Liver (tissue), 9 donors: ENCODE results near the gene TSPAN18. TPM values are rescaled to one million over a fixed set of nuclear protein-coding genes. Genes with fewer than 3 reads are reported as not detected.
"Not testable (repeated sequence)": the region's sequence is repeated elsewhere in the genome, so short reads cannot be mapped to it uniquely, and the experiment has no call there.

Experiments
- DNase-seq: peaks from one replicate; pipeline ENCODE4 v3.0.0-alpha.2; 2017; ENCODE audit warnings: low spot score
- H3K27ac ChIP-seq, 2 donors: one replicate each; pipeline ENCODE4 v1.7.0; 2013; ENCODE audit warnings: inconsistent platforms in 2 of 2, low read length in 2 of 2, control low read depth in 1 of 2, low read depth in 1 of 2, mild to moderate bottlenecking in 1 of 2
- H3K27me3 ChIP-seq, 4 donors: one replicate each; pipeline versions ENCODE4 v1.6.1 to v1.7.0; 2013; ENCODE audit warnings: low read length in 3 of 4, inconsistent platforms in 1 of 4, mild to moderate bottlenecking in 1 of 4, moderate library complexity in 1 of 4; ENCODE audit not compliant: control insufficient read depth in 4 of 4, insufficient read depth in 4 of 4
- H3K36me3 ChIP-seq, 4 donors: one replicate each; pipeline versions ENCODE4 v1.6.1 to v1.7.0; 2013; ENCODE audit warnings: low read length in 3 of 4, mild to moderate bottlenecking in 3 of 4, low read depth in 1 of 4, moderate library complexity in 1 of 4; ENCODE audit not compliant: control insufficient read depth in 4 of 4, insufficient read depth in 3 of 4
- H3K4me1 ChIP-seq, 4 donors: one replicate each; pipeline versions ENCODE4 v1.6.1 to v1.7.0; 2013; ENCODE audit warnings: low read length in 3 of 4, mild to moderate bottlenecking in 3 of 4, moderate library complexity in 1 of 4; ENCODE audit not compliant: control insufficient read depth in 4 of 4, insufficient read depth in 4 of 4
- H3K4me3 ChIP-seq, 3 donors: one replicate each; pipeline versions ENCODE4 v1.6.1 to v1.7.0; 2013; ENCODE audit warnings: low read length in 3 of 3, control low read depth in 1 of 3, low read depth in 1 of 3, mild to moderate bottlenecking in 1 of 3
- H3K9ac ChIP-seq, 2 donors: one replicate each; pipeline ENCODE4 v1.7.0; 2013; ENCODE audit warnings: low read length in 2 of 2, mild to moderate bottlenecking in 2 of 2, moderate library complexity in 2 of 2, control low read depth in 1 of 2, low read depth in 1 of 2
- H3K9me3 ChIP-seq, 4 donors: one replicate each; pipeline versions ENCODE4 v1.6.1 to v1.7.0; 2013; ENCODE audit warnings: low read length in 3 of 4; ENCODE audit not compliant: control insufficient read depth in 4 of 4
- FOXA1 ChIP-seq: IDR thresholded peaks from 2 replicates; pipeline ENCODE4 v1.6.1; 2016; ENCODE audit warnings: antibody characterized with exemption
- FOXA2 ChIP-seq: IDR thresholded peaks from 2 replicates; pipeline ENCODE4 v1.6.1; 2016; ENCODE audit warnings: antibody characterized with exemption
- GABPA ChIP-seq, 2 donors: IDR thresholded peaks in 1 of 2; conservative IDR thresholded peaks in 1 of 2; 2 replicates each; pipeline ENCODE4 v1.6.1; 2016; ENCODE audit warnings: antibody characterized with exemption in 2 of 2, mild to moderate bottlenecking in 1 of 2, moderate library complexity in 1 of 2
- HNF4A ChIP-seq, 2 donors: conservative IDR thresholded peaks; 2 replicates each; pipeline ENCODE4 v1.6.1; 2016; ENCODE audit warnings: antibody characterized with exemption in 2 of 2, mild to moderate bottlenecking in 2 of 2
- HNF4G ChIP-seq: IDR thresholded peaks from 2 replicates; pipeline ENCODE4 v1.6.1; 2016; ENCODE audit warnings: antibody characterized with exemption
- JUND ChIP-seq, 2 donors: IDR thresholded peaks; 2 replicates each; pipeline ENCODE4 v1.6.1; 2016; ENCODE audit warnings: antibody characterized with exemption in 2 of 2
- NR2F2 ChIP-seq: IDR thresholded peaks from 2 replicates; pipeline ENCODE4 v1.6.1; 2016; ENCODE audit warnings: antibody characterized with exemption
- RAD21 ChIP-seq, 2 donors: IDR thresholded peaks; 2 replicates each; pipeline ENCODE4 v1.6.1; 2016; ENCODE audit warnings: antibody characterized with exemption in 2 of 2, mild to moderate bottlenecking in 2 of 2
- RXRA ChIP-seq, 2 donors: IDR thresholded peaks; 2 replicates each; pipeline ENCODE4 v1.6.1; 2017 to 2018; ENCODE audit warnings: antibody characterized with exemption in 2 of 2, mild to moderate bottlenecking in 1 of 2
- SP1 ChIP-seq: IDR thresholded peaks from 2 replicates; pipeline ENCODE4 v1.6.1; 2018; ENCODE audit warnings: antibody characterized with exemption, mild to moderate bottlenecking
- TAF1 ChIP-seq: conservative IDR thresholded peaks from 2 replicates; pipeline ENCODE4 v1.6.1; 2016; ENCODE audit warnings: antibody characterized with exemption, mild to moderate bottlenecking
- YY1 ChIP-seq: IDR thresholded peaks from 2 replicates; pipeline ENCODE4 v1.6.1; 2016; ENCODE audit warnings: antibody characterized with exemption, mild to moderate bottlenecking
- WGBS: extraction: QIAGEN DNeasy Blood & Tissue Kit; methylation state at CpG from one replicate; pipeline ENCODE4 v1.1.7; 2013; 5-methylcytosine and 5-hydroxymethylcytosine counted together
- polyA plus RNA-seq, 2 donors: library from polyadenylated mRNA; stranded (reverse) in 1 of 2; unstranded in 1 of 2; fragments of 200-250 nt in 1 of 2; fragments of >200 nt in 1 of 2; fragmentation: Nextera tagmentation in 1 of 2; extraction: Ambion mirVana in 1 of 2; gene quantifications; one replicate each; pipeline versions ENCODE4 v1.2.1 to v1.2.3, GENCODE V29; 2013 to 2015
- total RNA-seq, 2 donors: library from RNA; depleted of rRNA; stranded (reverse); fragments of >200 nt; gene quantifications; one replicate each; pipeline ENCODE4 v1.2.3, GENCODE V29; 2014
- TF ChIP-seq, protein P1 (sequence below): IDR thresholded peaks from 2 replicates; pipeline ENCODE4 v1.6.1; 2016; ENCODE audit warnings: antibody characterized with exemption
- TF ChIP-seq, protein P2 (sequence below): IDR thresholded peaks from 2 replicates; pipeline ENCODE4 v1.6.1; 2016; ENCODE audit warnings: antibody characterized with exemption, mild to moderate bottlenecking
- TF ChIP-seq, protein P3 (sequence below): IDR thresholded peaks from 2 replicates; pipeline ENCODE4 v1.6.1; 2016; ENCODE audit warnings: antibody characterized with exemption
- TF ChIP-seq, protein P4 (sequence below): fragments of 150-350 bp; IDR thresholded peaks from 2 replicates; pipeline ENCODE4 v1.5.1; 2017; ENCODE audit warnings: improper control_type of control experiment, low read depth, low read length; ENCODE audit not compliant: missing input control
- TF ChIP-seq, protein P5 (sequence below): IDR thresholded peaks from 2 replicates; pipeline ENCODE4 v1.6.1; 2016; ENCODE audit warnings: antibody characterized with exemption
- donor health status: healthy.
- donor health status: healthy.
- donor health status: healthy.
- donor health status: healthy.
- donor health status: healthy.

The TSPAN18 gene
- total and polyA plus RNA-seq, 4 donors: 1.2 to 5.0 (median 2.8) TPM

DNA sequence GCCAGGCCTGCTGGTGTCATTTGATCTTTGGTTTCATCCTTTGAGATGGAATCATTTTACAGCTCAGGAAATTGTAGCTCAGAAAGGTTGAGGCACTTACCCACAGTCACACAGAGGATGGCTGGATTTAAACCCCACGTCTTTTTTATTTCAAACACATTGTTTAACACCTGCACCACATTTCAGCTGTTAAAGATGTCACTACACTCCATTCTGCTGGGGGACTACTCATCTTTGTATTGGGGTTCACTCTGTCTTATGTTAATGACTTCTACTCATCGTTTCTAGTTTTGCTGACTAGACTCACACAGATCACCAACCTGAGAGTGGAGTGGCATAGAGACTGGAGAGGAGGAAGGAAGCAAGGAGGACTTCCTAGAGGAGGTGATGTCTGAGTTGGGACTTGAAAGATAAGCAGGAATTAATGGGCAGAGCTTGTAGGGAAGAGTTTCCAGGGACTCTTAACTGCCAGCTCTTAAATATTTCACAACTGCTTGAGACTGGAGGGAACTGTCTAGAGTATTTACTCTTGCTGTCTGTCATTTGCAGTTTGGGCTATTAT, 143.9 kb downstream of the TSPAN18 start:
- Histone ChIP-seq H3K9ac (no peak overlapping the region), H3K27me3 (no peaks in the 10 kb centered on the region), H3K36me3 (no peaks in the 10 kb centered on the region), H3K4me1 (peaks cover 2 to 10% (median 5%) of the 10 kb centered on the region in 4 donors), H3K27ac (no peak overlapping the region), H3K4me3 (no peak overlapping the region), H3K9me3 (peaks cover 0 to 2% (median 0%) of the 10 kb centered on the region in 4 donors)
- 82% methylated on average over 2 of the region's 2 CpGs for WGBS
- DNase-seq: no peak
- TF ChIP-seq TAF1 (no peak), RXRA (IDR thresholded peaks at IDR 0.05) (no peak), GABPA (IDR thresholded peaks at IDR 0.05 in 1 of 2, conservative IDR thresholded peaks at IDR 0.05 in 1 of 2) (no peak), HNF4A (conservative IDR thresholded peaks at IDR 0.05) (no peak), HNF4G (no peak), JUND (IDR thresholded peaks at IDR 0.05) (no peak), YY1 (no peak), RAD21 (IDR thresholded peaks at IDR 0.05) (no peak), SP1 (no peak), NR2F2 (no peak), FOXA2 (no peak), FOXA1 (no peak)
- TF ChIP-seq, protein P1, sequence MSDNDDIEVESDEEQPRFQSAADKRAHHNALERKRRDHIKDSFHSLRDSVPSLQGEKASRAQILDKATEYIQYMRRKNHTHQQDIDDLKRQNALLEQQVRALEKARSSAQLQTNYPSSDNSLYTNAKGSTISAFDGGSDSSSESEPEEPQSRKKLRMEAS: no peak
- TF ChIP-seq, protein P2, sequence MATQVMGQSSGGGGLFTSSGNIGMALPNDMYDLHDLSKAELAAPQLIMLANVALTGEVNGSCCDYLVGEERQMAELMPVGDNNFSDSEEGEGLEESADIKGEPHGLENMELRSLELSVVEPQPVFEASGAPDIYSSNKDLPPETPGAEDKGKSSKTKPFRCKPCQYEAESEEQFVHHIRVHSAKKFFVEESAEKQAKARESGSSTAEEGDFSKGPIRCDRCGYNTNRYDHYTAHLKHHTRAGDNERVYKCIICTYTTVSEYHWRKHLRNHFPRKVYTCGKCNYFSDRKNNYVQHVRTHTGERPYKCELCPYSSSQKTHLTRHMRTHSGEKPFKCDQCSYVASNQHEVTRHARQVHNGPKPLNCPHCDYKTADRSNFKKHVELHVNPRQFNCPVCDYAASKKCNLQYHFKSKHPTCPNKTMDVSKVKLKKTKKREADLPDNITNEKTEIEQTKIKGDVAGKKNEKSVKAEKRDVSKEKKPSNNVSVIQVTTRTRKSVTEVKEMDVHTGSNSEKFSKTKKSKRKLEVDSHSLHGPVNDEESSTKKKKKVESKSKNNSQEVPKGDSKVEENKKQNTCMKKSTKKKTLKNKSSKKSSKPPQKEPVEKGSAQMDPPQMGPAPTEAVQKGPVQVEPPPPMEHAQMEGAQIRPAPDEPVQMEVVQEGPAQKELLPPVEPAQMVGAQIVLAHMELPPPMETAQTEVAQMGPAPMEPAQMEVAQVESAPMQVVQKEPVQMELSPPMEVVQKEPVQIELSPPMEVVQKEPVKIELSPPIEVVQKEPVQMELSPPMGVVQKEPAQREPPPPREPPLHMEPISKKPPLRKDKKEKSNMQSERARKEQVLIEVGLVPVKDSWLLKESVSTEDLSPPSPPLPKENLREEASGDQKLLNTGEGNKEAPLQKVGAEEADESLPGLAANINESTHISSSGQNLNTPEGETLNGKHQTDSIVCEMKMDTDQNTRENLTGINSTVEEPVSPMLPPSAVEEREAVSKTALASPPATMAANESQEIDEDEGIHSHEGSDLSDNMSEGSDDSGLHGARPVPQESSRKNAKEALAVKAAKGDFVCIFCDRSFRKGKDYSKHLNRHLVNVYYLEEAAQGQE: no peak
- TF ChIP-seq, protein P3, sequence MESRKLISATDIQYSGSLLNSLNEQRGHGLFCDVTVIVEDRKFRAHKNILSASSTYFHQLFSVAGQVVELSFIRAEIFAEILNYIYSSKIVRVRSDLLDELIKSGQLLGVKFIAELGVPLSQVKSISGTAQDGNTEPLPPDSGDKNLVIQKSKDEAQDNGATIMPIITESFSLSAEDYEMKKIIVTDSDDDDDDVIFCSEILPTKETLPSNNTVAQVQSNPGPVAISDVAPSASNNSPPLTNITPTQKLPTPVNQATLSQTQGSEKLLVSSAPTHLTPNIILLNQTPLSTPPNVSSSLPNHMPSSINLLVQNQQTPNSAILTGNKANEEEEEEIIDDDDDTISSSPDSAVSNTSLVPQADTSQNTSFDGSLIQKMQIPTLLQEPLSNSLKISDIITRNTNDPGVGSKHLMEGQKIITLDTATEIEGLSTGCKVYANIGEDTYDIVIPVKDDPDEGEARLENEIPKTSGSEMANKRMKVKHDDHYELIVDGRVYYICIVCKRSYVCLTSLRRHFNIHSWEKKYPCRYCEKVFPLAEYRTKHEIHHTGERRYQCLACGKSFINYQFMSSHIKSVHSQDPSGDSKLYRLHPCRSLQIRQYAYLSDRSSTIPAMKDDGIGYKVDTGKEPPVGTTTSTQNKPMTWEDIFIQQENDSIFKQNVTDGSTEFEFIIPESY: no peak
- TF ChIP-seq, protein P4, sequence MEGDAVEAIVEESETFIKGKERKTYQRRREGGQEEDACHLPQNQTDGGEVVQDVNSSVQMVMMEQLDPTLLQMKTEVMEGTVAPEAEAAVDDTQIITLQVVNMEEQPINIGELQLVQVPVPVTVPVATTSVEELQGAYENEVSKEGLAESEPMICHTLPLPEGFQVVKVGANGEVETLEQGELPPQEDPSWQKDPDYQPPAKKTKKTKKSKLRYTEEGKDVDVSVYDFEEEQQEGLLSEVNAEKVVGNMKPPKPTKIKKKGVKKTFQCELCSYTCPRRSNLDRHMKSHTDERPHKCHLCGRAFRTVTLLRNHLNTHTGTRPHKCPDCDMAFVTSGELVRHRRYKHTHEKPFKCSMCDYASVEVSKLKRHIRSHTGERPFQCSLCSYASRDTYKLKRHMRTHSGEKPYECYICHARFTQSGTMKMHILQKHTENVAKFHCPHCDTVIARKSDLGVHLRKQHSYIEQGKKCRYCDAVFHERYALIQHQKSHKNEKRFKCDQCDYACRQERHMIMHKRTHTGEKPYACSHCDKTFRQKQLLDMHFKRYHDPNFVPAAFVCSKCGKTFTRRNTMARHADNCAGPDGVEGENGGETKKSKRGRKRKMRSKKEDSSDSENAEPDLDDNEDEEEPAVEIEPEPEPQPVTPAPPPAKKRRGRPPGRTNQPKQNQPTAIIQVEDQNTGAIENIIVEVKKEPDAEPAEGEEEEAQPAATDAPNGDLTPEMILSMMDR: no peak
- TF ChIP-seq, protein P5, sequence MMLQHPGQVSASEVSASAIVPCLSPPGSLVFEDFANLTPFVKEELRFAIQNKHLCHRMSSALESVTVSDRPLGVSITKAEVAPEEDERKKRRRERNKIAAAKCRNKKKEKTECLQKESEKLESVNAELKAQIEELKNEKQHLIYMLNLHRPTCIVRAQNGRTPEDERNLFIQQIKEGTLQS: no peak

DNA sequence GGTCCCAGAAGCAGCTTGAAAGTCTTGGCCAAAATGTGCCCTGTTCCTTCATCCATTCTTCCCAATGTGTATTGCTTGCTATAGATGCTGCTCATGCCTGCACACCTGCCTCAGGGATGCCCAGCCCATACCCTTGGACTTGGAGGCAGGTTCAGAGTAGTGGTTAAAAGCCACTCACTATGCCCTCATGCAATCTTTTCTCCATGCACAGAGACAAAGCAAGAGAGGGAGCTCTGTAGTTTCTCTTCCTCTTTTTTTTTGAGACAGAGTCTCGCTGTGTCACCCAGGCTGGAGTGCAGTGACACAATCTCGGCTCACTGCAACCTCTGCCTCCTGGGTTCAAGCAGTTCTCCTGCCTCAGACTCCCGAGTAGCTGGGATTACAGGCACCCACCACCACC, 144.9 kb downstream of the TSPAN18 start:
- H3K4me3 ChIP-seq, H3K9ac ChIP-seq, H3K4me1 ChIP-seq, H3K36me3 ChIP-seq, H3K9me3 ChIP-seq, DNase-seq, H3K27me3 ChIP-seq, H3K27ac ChIP-seq: not testable (repeated sequence)
- 78% methylated on average over 3 of the region's 3 CpGs for WGBS
